Bone marrow (tissue), 2 donors: ENCODE measurements around the gene CNIH3.

ENCODE experiments used
- DNase-seq, 2 donors: peaks; one replicate each; lab custom pipeline; 2025; lab: John Stamatoyannopoulos, UW

The CNIH3 gene

DNA sequence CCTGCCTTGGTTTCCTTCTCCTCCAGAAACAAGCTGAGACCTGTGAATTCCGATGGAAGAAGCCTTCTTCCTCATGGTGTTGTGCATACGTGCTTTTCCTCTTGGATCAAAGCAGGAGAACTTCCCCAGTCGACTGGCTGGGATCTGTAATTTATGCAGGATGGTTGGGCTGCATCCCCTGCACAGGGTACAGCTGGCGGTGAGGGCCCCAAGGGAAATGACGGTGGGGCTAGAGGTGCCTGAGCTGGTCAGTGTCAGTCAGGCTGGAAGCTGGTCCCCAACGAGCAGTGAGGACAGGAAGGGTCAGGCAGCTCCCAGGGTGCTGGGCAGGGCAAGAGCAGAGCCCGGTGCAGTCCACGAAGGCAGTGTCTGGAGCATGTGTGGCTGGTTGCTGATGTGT lies 106.7 kb downstream of the CNIH3 start:
- no peak for DNase-seq

DNA sequence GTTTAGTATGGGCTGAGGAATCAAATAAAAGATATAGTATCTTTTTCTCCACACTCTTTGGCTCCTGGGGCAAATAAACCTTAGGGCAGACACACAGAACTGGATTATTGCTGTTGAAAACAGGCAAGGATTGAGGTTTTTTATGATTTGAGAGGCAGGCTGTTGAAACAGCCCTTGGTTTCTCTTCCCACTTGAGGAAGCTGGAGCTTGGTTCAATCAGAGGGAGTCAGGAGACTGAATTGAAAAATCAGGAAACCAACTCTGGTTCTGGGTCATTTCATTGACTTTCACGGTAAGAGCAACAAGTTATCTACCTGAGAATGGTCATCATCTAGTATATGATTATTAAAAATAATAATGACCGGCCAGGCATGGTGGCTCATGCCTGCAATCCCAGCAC lies 108.4 kb downstream of the CNIH3 start:
- no peak for DNase-seq

DNA sequence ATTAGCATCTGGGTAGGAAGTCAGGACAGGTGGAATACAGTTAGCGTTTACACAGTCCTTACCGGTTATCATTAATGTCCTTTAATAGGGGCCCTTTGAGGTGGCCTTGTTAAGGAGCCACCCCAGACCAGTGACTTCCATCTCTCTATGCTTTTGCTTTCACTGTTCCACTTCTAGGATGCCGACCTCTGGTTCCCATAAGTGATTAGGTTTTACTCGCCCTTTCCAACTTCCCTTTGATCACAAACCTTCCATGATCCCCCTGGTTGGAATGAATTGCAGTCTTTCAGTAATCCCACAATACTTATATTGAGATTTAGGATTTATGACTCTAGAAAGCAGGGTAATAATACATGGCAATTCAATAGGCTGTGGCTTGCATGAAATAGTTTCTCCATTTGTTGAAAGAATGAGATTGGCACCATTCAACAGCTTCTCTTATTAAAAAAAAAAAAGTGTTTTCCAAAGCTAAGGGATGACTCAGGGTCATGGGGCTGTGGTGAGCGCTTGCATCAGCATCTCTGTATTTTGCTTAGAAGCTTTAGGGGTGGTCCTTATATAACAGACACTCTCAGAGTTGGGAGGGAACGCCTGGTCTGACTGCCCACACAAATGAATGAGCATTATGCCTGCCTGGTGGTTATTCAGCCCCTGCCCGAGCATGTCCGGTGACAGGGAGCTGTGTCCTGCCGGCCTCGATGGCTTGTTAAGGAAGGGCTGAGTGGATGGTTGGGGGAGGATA lies 110.5 kb downstream of the CNIH3 start:
- DNase-seq = peak in 1 of 2 donors; percentile 14

DNA sequence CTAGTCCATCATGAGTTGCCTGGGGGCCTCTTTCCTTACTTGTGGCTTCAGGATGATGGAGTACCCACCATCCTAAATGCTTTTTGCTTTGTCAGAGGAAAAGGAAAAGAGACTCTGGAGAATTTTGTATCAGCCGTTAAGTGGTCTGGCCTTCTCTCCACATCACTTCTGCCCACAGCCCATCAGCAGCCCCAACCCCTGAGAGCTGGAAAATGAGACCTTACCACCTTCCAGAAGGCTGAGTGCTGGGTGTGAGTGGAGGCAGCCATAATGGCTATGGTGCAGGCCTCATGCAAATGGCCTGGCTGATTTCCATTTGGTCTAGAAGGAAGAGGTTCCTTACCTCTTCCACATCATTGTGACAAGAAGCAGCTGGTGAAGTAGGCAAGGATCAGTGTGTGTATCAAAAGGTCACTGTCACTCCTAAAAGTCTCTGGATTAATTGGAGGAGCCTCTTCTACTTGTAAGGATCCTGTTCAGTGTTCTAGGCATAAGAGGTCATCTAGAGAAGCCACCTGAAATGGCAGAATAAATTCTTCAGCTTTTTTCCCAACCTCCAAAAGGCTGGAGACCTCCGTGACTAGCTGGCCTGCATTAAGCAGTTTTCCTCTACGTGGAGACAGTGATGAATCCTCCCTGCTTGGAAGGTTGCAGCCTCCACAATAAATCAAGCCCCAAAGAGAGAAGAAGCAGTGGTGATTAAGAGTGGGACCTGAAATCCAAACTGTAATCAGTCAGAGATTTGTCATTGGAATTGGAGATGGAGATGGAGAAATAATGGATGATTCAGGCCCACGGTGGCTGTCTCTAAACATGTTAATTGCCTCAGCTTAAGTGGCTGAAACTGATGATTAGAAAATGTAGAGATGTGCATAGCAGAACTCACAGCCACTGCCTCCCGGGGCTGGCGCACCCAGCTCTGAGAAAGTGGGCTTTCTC lies 111.5 kb downstream of the CNIH3 start:
- DNase-seq = no peak

DNA sequence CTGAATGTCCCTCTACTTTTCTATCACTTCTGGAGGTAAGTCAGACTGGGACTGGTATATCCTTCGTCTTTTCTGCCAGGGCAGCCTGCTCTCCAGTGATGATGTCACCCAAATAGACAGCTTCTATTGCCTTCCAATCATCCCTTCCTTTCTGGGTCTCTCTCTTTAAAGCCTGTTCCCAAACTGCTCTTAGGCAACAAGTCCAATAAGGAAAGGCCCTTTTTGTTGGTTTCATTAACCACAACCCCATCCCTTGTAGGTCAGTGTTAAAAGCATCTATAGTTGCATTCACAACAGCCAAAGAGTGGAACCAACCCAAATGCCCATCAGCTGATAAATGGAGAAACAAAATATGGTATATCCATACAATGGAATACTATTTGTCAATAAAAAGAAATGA lies 114.4 kb downstream of the CNIH3 start:
- no peak for DNase-seq

DNA sequence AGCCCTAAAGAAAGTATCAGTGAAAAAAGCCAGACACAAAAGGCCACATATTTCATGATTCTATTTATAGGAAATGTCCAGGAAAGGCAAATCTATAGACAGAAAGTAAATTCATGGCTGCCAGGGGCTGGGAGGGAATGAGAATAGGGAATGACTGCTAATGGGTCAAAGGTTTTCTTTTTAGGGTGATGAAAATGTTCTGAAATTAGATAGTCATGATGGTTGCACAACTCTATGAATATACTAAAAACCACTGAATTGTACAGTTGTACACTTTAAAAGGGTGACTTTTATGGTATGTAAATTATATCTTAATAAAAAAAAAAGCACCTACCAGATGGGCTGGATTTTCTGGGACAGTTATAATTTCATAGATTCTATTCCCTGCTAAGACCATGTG lies 114.8 kb downstream of the CNIH3 start:
- DNase-seq = no peak

DNA sequence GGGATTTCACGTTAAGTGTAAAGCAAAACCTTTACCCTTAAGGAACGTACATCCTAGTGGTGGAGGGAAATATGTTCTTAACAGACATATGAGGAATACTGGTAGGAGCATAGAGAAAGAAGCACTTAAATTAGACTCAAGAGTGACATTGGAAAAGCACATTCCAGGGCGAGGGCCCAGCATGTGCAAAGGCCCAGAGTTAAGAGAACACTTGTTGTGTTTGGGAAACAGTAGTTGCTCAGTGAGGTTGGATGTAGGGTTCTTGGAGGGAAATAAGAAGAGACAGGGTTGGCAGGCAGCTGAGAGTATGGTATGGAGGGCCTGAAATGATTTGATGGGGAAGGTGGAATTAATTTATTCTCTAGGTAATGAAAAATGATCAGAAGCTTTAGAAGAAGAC lies 115.5 kb downstream of the CNIH3 start:
- no peak for DNase-seq

DNA sequence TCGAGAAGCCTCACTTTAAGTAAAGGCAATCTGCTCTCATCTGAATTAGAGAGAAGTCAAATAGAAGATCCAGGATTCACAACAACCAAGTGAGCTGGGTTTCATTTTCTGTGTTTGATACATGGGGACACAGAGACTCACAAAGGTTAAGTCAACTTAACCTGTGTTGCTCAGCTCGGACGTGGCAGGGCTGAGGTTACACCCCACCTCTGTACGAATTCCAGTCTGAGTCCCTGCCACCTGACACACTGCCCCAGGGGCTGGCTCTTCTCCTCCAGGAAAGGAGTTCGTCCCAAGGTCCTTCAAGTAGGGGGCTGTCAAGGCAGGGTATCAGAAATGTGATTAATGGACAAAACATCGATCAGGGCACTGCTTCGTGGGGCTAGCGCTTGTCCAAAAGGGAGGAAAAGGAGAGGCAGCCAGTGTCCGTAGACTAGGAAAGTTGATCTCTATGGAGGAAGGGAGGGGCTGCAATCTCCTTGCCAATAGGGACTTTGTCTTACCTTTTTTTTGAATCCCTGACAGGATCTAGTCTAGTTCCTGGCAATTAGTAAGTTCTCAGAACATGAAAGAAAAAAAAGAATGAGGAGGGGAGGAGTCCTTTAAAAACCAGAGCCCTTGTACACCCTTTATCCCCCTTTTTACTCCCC lies 116.4 kb downstream of the CNIH3 start:
- DNase-seq = no peak

DNA sequence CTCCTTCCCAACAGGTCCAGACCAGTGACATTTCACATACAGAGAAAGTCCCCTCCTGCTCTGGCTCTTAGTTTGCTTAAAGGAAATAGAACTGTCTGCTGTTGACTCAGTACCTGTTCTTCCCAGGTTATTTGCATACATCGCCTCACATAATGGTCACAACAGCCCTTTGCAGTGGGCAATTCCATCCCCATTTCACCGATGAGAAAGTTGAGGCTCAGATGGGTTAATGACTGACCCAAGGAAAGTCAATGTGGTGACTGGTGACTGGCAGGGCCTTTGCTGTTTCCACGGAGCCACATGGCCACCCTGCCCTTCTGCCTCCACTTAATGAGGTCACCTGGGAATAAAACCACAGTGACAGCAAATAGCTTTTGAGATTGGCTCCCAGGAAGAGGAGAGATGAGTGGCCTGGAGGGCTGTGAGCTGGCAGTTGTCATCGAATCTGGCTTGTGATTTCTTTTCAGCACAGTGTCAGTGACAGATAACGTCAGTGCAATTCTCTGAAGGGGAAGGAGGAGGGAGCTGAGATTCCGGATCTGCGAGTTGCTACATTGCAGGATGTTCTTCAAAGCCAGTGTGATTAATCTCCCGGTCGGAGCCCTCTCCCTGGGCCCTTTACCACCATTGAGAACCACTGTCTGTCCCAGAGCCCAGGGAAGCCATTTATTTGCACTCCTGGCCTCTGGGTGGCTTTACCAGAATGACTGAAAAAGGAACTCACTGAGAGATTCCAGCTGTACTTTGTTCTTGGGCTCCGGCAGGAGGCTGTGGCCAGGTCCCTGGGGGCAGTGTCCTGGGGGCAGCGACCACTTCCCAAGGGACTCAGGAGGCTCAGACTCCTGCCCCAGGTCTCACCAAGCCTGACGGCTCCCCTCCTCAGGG lies 117.2 kb downstream of the CNIH3 start:
- no peak for DNase-seq

DNA sequence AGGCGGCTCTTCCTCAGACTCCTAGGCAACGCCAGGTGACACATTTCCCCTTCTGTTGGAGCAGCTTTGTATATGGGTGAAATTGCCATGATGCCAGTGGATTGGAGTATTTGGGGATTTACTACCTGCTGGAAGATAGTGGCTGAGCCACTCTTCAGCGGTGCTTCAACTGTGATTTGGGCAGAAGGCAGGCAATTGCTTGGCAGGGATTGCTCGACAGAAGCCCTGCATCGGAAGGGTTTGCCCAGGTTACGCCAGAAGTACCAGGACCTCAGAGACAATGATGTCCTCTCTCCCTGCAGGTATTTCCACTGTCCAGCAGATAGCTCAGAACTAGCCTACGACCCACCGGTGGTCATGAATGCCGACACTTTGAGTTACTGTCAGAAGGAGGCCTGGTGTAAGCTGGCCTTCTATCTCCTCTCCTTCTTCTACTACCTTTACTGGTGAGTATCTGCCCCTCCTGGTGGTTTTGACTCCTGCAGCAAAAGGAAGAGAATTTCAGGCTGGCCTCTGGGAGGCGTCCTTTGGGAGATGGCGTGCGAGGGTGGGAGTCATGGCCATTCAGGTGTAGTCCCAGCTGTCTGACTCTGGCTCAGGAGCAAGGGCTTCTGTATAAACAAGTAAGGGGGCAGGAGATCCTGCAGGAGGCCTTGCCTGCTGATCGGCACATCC lies 118.3 kb downstream of the CNIH3 start:
- DNase-seq = no peak

DNA sequence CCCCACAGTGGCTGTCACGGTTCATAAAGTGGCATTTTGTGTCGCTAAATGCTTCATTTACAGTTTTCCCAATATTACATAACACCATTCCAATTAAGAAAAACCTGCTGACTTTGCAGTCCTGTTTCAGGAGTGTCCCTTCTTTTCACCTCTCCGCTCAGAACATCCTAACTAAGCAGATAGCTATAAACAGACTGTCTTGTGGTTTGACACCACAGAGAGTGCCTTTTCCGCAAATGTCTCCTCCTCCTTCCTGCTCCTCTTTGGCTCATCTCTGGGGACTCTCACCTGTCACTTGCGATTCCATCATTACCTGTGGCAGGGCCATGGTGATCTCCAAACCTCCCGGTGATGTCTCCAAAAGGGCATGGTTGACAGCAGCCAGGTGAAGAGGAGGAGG lies 119.0 kb downstream of the CNIH3 start:
- no peak for DNase-seq

DNA sequence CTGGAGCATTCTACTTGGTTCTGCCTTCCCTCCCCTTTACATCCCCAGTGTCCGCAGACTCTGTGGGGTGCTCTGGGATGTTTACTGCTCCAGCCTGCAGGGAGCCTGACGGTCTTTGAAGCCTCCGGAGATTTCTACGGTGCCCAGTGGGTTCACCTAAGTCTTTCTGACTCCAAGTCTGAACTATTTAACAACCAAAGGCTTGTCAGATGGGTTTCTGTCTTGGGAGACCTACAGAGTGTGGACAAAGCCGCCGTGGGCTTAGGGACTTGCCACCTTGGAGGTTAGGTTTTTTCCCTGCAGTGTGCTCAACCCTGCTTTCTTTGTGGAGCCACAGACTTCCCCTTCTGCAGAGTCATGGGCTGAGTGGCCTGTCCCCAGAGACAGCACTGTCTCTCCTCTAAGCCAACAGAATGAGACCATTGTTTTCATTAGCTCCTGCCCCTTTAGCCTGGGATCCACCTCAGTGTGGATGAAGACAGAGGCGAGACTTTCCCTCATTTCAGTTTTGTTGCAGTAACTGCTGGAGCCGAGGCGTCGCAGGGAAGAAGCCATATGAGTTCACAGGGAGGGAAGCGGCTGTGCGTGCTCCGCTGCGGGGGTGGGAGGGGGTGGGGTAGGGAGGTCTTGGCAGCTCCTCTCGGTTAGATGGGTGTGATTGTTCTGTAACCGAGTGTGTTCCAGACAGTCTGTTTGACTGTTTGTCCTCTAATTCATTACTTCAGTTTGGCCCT lies 120.7 kb downstream of the CNIH3 start:
- DNase-seq = no peak

DNA sequence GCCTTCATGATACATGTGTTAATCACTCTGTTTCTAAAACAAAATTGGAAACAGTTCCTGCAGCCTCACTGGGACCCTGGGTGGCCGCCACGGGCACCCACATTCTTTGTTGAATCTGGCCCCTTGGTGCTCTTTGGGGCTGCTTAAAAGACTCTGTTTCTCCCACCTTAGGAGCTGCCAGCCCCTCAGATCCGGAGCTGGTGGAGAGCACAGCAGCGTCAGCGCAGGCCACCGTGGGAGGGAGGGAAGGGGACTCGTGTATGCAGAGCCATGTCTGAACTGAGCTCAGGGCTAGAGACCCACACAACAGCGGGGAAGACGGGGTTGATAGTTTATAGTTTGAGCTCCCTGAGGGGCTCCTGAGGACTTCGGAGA lies 121.2 kb downstream of the CNIH3 start:
- no peak for DNase-seq

DNA sequence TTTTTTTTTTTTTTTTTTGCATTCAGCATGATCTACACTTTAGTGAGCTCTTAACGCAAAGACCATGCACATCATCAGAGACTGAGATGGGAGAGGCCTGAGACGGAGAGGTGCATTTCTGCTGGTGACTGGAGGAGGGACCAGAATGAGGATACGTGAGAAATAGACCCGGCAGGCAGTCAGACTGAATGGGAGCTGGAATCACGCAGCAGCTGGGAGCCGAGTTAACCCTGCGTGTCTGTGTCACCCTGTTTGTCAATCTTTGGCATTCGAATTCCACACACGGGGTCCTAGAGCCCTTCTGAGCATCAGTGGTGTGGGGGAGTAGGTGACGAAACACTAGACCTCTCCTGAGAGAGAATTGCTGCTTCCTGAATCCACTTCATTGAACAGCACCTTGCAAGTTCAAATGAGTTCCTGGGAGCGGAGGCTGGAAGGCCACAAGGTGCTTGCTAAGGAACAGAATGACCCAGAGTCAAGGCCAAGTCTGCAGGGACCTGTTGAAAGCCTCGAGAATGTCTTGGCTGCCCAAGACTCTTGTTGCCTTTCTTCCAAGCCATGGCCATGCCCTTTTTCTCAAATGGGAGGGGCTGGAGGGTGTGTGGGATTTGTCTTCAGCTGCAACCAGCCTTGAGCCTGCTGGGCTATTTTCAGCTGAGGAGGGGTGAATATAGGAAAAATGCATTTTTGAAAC lies 123.3 kb downstream of the CNIH3 start:
- DNase-seq = no peak

DNA sequence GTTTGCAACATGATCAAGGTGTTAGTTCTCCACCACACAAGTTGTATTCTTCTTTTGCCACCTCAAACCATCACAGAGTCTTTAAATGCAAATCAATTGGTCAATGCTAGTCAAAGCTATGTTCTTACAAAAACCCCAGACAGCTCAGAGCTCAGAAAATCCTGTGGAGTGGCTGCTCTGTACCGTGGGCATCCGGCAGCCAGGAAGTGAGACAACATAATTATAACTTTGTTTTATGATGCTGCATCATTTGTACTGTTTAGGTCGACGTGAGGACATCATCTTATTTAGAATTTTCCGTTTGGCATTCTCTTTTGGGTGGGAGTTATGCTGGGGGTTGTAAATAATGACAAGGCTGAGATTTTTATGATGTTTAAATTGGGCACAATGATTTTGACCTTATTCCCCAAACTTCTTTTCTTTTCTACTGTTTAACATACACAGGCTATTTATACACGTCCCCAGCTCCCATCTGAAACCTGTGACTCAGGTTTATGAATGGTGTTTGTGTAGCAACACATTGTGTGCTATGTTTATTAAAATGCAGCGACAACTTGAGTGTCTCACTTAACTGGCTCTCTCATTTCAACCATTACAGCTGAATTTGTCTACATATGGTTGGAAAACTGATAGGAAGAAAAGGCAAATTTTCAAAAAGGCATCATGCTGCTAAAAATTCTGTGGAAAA lies 124.0 kb downstream of the CNIH3 start:
- DNase-seq = no peak

DNA sequence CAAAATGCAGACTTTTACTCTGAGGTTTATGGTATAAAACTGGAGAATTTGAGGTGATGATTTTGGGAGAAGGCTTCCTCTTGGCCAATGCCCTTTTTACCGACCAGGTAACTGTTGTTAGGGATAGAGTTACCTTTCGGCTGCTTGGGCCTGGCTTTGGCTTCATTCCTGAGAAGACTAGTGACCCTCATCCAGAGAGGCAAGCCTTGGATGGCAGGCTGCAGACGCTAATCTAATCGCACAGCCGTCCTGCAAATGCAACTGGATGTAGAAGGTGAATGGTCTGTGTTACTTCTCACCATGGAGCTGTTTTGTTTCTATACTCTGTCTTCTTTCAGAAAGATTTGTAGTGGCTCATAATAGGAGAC lies 124.6 kb downstream of the CNIH3 start:
- no peak for DNase-seq

DNA sequence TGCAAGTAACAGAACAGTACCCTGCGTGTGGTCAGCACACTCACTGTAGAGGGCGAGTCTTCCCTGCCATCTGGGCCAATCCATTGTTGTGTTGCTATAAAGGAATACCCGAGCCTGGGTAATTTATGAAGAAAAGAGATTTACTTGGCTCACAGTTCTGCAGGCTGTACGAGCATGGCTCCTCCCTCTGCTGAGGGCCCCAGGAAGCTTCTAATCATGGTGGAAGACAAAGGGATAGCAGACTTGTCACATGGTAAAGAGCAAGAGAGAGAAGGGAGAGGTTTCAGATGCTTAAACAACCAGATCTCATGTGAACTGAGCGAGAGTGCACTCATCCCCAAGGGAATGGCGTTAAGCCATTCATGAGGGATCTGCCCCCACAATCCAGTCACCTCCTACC lies 126.2 kb downstream of the CNIH3 start:
- no peak for DNase-seq

DNA sequence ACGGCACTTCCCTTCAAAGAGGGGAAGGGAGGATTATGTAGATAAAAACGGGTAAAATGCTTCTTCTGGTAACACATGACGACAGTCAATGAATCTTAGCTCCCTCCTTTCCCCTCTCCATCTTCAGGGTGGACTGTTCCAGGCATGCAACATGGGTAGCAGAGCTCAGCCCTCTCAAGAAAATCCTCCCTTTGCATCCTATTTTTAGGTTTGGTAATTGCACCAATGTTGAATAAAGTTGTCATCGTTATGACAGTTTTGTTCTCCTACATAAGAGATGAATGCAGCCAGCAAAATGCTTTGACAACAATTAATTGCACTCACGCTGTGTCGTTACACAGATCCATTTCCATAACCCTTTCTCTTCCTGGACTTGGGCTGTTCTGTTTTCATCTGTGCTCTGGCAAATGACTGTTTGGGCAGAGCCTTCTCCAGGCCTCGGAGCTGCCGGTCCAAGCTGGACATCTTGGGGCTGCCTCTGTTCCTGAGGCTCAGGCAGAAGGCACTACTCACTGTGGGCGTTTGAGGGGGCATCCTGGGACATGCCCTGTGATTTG lies 127.6 kb downstream of the CNIH3 start:
- DNase-seq = no peak

DNA sequence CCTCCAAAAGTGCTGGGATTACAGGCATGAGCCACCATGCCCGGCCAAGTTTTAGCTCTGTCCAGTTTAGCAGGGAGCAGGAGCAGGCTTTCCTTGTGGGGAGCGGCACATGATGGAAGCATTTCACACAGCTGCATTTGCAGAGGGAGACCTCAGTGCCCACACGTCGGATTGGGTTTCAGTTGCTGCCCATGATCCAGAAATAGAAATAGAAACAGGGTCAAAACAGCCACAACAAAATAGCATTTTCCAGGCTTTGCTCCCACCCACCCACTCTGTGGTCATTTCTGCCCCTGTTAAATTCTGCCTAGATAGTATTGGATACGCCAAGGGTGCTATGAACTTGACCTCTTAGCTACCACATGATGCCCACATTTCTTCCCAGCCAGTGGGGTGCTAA lies 128.4 kb downstream of the CNIH3 start:
- DNase-seq = no peak
